Measurements from ENCODE around the gene PEMT. TPM values are rescaled to one million over a fixed set of nuclear protein-coding genes. Genes with fewer than 3 reads are reported as not detected.

Gene PEMT
- total RNA-seq, 4 donors from 2014 or later, result 3.2 to 10.2 (median 7.1) TPM

- no peak for DNase-seq
- Histone ChIP-seq H3K36me3 (no peaks in the 10 kb centered on the region), H3K4me3 (no peak overlapping the region), H3K9me3 (no peaks in the 10 kb centered on the region), H3K4me1 (peaks cover 0 to 18% (median 10%) of the 10 kb centered on the region in 4 donors), H3K27ac (peak overlapping the region in 2 of 4 donors; percentile 20 to 52), H3K27me3 (no peaks in the 10 kb centered on the region)
- 75 to 85% methylated on average over 2 to 10 of the region's 10 CpGs for WGBS, 2 donors (ENCODE audit: low coverage in 1 of 2)
- in situ Hi-C loops (cut with MboI; ENCODE audit: low pct_ligation_motif_present in 1 of 4, low pct_unique_long_range_greater_than_20kb in 1 of 4, low sequenced_read_pairs in 3 of 4), result loop anchor here in 1 of 4 donors (10.0 kb wide), 1 partner anchor 206 kb away; no protein-coding TSS in a partner anchor
- intact Hi-C loops (cut with DNase I; ENCODE audit: low total_unique reads), result no loop called here
- no peak for TF ChIP-seq CTCF (IDR thresholded peaks at IDR 0.05)
- TF ChIP-seq POLR2AphosphoS5 (IDR thresholded peaks at IDR 0.05), result no peak
- no peak for TF ChIP-seq POLR2A (IDR thresholded peaks at IDR 0.05)
- TF ChIP-seq EP300 (IDR thresholded peaks at IDR 0.05; ENCODE audit: low read depth), result no peak
Measured at GRCh38 chr17:17560975-17561374, 30.5 kb downstream of the PEMT start.

GRCh38 chr17:17560167-17560566, 31.3 kb downstream of the PEMT start:
- WGBS, 2 donors (ENCODE audit: low coverage in 1 of 2), result 95% methylated on average over 10 of the region's 10 CpGs; no CpG with 5 or more reads in 1 of the 2 donors
- H3K27ac ChIP-seq, result no peak overlapping the region

GRCh38 chr17:17559164-17559563, 32.3 kb downstream of the PEMT start:
- intact Hi-C loops (cut with DNase I; ENCODE audit: low total_unique reads), result no loop called here
- Histone ChIP-seq H3K36me3 (no peaks in the 10 kb centered on the region), H3K9me3 (no peaks in the 10 kb centered on the region), H3K27me3 (no peaks in the 10 kb centered on the region), H3K4me3 (no peak overlapping the region), H3K4me1 (peaks cover 0 to 13% (median 9%) of the 10 kb centered on the region in 4 donors), H3K27ac (no peak overlapping the region)
- TF ChIP-seq CTCF (IDR thresholded peaks at IDR 0.05) (no peak), EP300 (IDR thresholded peaks at IDR 0.05; ENCODE audit: low read depth) (no peak), POLR2AphosphoS5 (IDR thresholded peaks at IDR 0.05) (no peak)
- no peak for DNase-seq
- in situ Hi-C loops (cut with MboI; ENCODE audit: low pct_ligation_motif_present in 1 of 4, low pct_unique_long_range_greater_than_20kb in 1 of 4, low sequenced_read_pairs in 3 of 4), result no loop called here
- 91% methylated on average over 7 of the region's 8 CpGs; no CpG with 5 or more reads in 1 of the 2 donors for WGBS, 2 donors (ENCODE audit: low coverage in 1 of 2)

More at GRCh38 chr17:17560167-17560566, 31.3 kb downstream of the PEMT start:
- no peak overlapping the region for H3K4me3 ChIP-seq
- H3K4me1 ChIP-seq, result peaks cover 0 to 18% (median 10%) of the 10 kb centered on the region in 4 donors
- in situ Hi-C loops (cut with MboI; ENCODE audit: low pct_ligation_motif_present in 1 of 4, low pct_unique_long_range_greater_than_20kb in 1 of 4, low sequenced_read_pairs in 3 of 4), result loop anchor here in 1 of 4 donors (10.0 kb wide), 1 partner anchor 205 kb away; no protein-coding TSS in a partner anchor
- TF ChIP-seq POLR2A (IDR thresholded peaks at IDR 0.05) (no peak), POLR2AphosphoS5 (IDR thresholded peaks at IDR 0.05) (no peak), CTCF (IDR thresholded peaks at IDR 0.05) (no peak), EP300 (IDR thresholded peaks at IDR 0.05; ENCODE audit: low read depth) (no peak)
- no peaks in the 10 kb centered on the region for H3K9me3 ChIP-seq
- H3K36me3 ChIP-seq, result no peaks in the 10 kb centered on the region
- H3K27me3 ChIP-seq, result no peaks in the 10 kb centered on the region
- intact Hi-C loops (cut with DNase I; ENCODE audit: low total_unique reads), result no loop called here
- DNase-seq, result no peak

- in situ Hi-C loops (cut with MboI; ENCODE audit: low pct_ligation_motif_present in 1 of 4, low pct_unique_long_range_greater_than_20kb in 1 of 4, low sequenced_read_pairs in 3 of 4), result no loop called here
- no peaks in the 10 kb centered on the region for H3K9me3 ChIP-seq
- H3K4me3 ChIP-seq, result no peak overlapping the region
- H3K27me3 ChIP-seq, result no peaks in the 10 kb centered on the region
- WGBS, 2 donors (ENCODE audit: low coverage in 1 of 2), result 90 to 100% methylated on average over 4 to 8 of the region's 8 CpGs
- intact Hi-C loops (cut with DNase I; ENCODE audit: low total_unique reads), result no loop called here
- DNase-seq, result no peak
- H3K4me1 ChIP-seq, result peaks cover 0 to 5% (median 3%) of the 10 kb centered on the region in 4 donors
- no peak overlapping the region for H3K27ac ChIP-seq
- TF ChIP-seq POLR2AphosphoS5 (IDR thresholded peaks at IDR 0.05) (no peak), POLR2A (IDR thresholded peaks at IDR 0.05) (no peak), EP300 (IDR thresholded peaks at IDR 0.05; ENCODE audit: low read depth) (no peak), CTCF (IDR thresholded peaks at IDR 0.05) (no peak)
- H3K36me3 ChIP-seq, result no peaks in the 10 kb centered on the region
Measured at GRCh38 chr17:17558431-17558830, 33.1 kb downstream of the PEMT start.

Data from transverse colon (tissue), 4 donors.